Measurements from ENCODE around the gene RBPMS2. TPM values are rescaled to one million over a fixed set of nuclear protein-coding genes. Genes with fewer than 3 reads are reported as not detected.

The RBPMS2 gene
- total RNA-seq, 4 donors from 2014 or later: 0.70 to 8.3 (median 2.3) TPM

- H3K4me1 ChIP-seq: peaks cover 0 to 6% (median 0%) of the 10 kb centered on the region in 4 donors
- no peak overlapping the region for H3K4me3 ChIP-seq
- DNase-seq: no peak
- peak overlapping the region in 1 of 4 donors; percentile 52 for H3K27ac ChIP-seq
- H3K27me3 ChIP-seq: no peaks in the 10 kb centered on the region
- no peaks in the 10 kb centered on the region for H3K36me3 ChIP-seq
- H3K9me3 ChIP-seq: no peaks in the 10 kb centered on the region
- TF ChIP-seq CTCF (IDR thresholded peaks at IDR 0.05) (no peak), POLR2A (IDR thresholded peaks at IDR 0.05) (no peak)
Observed at GRCh38 chr15:64751464-64751863, 23.9 kb downstream of the RBPMS2 start.

- H3K9me3 ChIP-seq: no peaks in the 10 kb centered on the region
- no peak for DNase-seq
- no peaks in the 10 kb centered on the region for H3K27me3 ChIP-seq
- no peaks in the 10 kb centered on the region for H3K36me3 ChIP-seq
- TF ChIP-seq CTCF (IDR thresholded peaks at IDR 0.05) (no peak), POLR2A (IDR thresholded peaks at IDR 0.05) (no peak)
- no peak overlapping the region for H3K4me3 ChIP-seq
- H3K27ac ChIP-seq: peak overlapping the region in 1 of 4 donors; percentile 52
- no peaks in the 10 kb centered on the region for H3K4me1 ChIP-seq
Observed at GRCh38 chr15:64749999-64750657, 25.3 kb downstream of the RBPMS2 start.

DNA sequence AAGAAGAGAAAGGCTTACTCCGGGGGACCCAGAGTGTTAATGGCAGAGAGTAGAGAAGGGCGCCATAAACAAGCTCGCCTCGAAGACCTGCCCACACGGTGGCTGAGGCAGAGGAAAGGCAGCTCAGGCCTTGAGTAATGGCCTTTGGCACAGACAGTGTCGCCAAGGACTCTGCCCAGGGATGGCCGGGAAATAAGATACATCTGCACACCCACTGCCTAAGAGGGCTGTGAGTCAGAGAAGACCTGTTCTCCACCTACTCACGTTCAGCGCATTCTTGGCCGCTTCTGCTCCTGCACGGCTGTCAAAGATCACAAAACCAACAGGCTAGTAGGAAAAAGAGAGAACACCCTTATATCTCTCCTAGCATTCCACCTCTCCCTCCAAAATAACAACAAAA, 26.2 kb downstream of the RBPMS2 start:
- Histone ChIP-seq H3K9me3 (no peaks in the 10 kb centered on the region), H3K27ac (peak overlapping the region in 1 of 4 donors; percentile 52), H3K4me3 (no peak overlapping the region), H3K27me3 (no peaks in the 10 kb centered on the region), H3K36me3 (no peaks in the 10 kb centered on the region), H3K4me1 (no peaks in the 10 kb centered on the region)
- TF ChIP-seq POLR2A (IDR thresholded peaks at IDR 0.05) (no peak), CTCF (IDR thresholded peaks at IDR 0.05) (no peak)
- peak in 1 of 3 donors; percentile 57 for DNase-seq

DNA sequence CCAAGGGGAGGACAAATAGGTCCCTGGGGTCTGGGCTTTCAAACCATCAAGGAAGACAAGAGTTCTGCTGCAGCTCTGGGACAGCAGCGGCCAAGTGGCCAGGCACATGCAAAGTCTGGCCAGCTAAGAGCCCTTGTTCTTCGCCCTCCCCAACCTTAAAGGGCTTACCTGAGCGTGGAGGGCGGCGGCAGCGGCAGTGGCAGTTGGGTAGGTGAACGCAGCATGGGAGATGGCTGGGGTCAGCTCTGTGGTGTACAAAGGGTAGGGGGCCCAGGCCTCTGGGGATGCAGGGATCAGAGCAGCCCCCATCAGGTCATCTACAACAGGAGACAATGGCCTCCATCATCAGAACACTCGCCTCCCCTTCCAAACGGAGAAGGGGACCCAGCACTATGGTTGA, 27.1 kb downstream of the RBPMS2 start:
- no peak for DNase-seq
- Histone ChIP-seq H3K4me1 (no peaks in the 10 kb centered on the region), H3K27ac (peak overlapping the region in 1 of 4 donors; percentile 52), H3K27me3 (no peaks in the 10 kb centered on the region), H3K9me3 (no peaks in the 10 kb centered on the region), H3K4me3 (no peak overlapping the region), H3K36me3 (no peaks in the 10 kb centered on the region)
- TF ChIP-seq POLR2A (IDR thresholded peaks at IDR 0.05) (no peak), CTCF (IDR thresholded peaks at IDR 0.05) (no peak)

DNA sequence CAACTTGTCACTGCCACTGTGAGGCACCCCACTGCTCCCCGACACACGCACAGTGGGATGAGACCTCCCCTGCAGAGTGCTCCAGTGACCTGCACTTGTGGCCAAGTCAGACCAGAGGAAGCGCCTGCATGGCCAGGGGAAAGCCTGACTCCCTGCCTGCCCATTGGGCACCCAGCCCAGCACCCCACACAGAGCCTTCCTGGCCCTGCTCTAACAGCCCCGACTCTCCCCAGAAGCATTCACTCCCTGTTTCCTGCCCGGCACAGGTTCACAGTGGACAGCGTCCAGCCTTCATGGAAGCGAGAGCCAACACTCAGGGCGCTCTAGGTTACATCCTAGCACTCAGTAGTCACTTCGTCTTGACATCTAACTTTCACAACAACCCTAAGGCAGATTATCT, 27.8 kb downstream of the RBPMS2 start:
- no peak for DNase-seq
- Histone ChIP-seq H3K36me3 (no peaks in the 10 kb centered on the region), H3K4me1 (no peaks in the 10 kb centered on the region), H3K4me3 (no peak overlapping the region), H3K27ac (no peak overlapping the region), H3K9me3 (no peaks in the 10 kb centered on the region), H3K27me3 (no peaks in the 10 kb centered on the region)
- no peak for TF ChIP-seq POLR2A (IDR thresholded peaks at IDR 0.05)
- no peak for TF ChIP-seq CTCF (IDR thresholded peaks at IDR 0.05)

Data from Peyer's patch (tissue), 4 donors.